CD4-positive, alpha-beta T cell treated with Interleukin-2 at 100 ng/mL for 4 hours (primary cell): Measurements from ENCODE around the gene SF3B3.

Experiments
- DNase-seq: peaks from one replicate; pipeline ENCODE4 v3.0.0-alpha.2; 2020; ENCODE audit warnings: low spot score

SF3B3 gene

GRCh38 chr16:70523743-70524398 lies at the start of gene SF3B3:
TSS of gene SF3B3 (plus strand) at chr16:70523816. CDS start at chr16:70526657, 2,841 bp downstream.
- DNase-seq: no peak

- DNase-seq: no peak
Measured at GRCh38 chr16:70474320-70475053, 49.1 kb upstream of the SF3B3 start.

DNA sequence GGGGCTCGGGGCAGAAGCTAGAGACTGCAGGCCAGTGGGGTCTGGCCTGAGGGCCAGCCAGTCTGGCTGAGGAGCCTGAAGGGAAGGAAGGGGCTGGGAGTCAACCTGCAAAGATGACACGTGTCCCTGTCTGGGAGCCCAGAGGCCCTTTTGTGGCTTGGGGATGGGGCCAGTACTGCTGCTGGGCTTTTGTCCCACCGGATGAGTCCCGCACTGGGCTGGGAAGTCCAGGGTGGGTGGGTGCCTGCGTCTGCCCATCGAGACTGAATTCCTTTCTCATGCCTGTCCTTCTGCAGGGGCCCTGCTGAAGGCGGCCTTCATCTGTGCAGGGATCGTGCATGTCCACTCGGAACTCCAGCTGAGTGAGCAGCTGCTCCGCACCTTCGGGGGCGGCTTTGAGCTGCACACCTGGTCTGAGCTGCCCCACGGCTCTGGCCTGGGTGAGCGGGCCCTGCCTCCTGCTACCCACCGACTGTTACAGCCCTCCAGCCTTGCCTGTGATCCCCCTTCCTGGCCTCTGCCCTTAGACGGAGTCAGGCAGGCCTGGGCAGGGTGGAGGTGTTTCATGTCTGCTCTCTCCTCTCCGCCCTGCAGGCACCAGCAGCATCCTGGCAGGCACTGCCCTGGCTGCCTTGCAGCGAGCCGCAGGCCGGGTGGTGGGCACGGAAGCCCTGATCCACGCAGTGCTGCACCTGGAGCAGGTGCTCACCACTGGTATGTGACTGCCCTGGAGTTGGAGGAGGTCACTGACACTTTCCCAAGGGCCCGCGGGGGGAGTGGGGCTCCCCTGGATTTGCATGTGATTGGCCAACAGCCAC lies 48.4 kb upstream of the SF3B3 start:
- DNase-seq: no peak

DNA sequence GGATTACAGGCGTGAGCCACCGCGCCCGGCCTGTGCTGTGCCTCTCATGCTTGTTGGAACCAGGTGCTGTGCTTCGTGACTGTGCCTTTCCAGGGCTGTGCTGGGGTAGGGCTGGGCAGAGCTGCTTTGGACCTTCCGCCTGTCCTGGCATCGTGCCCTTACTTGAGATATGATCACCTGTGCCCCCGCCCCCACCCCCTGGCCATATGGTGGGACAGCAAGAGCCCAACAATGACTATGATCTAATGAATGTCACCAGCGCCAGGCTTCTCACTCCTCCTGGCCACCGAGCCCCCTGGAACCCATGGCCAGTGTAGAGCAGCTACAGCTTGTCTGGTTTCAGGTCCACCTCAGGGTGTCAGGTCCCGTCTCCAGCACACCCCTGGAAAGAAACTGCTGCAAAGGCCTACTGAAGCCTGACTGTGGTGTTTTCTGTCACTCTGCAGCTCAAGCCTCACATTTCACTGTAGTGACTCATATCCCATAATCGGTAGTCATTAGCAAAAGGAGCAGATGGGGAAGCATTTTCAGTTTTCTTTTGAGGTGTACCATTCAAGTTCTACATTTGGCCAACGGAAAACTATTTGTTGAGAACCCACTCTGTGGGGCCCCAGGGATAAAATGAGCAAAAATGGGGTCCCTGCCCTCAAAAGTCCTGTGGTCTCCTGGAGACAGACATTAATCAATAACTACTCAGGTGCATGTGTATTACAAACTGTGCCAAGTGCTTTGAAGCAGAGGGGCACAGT lies 47.2 kb upstream of the SF3B3 start:
- no peak for DNase-seq

DNA sequence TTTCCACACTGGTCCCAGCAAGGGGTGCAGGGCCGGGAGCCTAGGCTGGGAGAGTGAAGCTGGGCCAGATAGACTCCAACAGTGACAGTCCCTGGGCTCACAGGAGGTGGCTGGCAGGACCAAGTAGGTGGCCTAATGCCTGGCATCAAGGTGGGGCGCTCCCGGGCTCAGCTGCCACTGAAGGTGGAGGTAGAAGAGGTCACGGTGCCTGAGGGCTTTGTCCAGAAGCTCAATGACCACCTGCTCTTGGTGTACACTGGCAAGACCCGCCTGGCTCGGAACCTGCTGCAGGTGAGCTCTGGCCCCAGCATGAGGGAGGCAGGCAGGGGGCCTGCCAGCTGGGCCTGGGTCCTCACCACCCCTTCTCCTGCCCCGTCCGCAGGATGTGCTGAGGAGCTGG lies 45.4 kb upstream of the SF3B3 start:
- DNase-seq: no peak

DNA sequence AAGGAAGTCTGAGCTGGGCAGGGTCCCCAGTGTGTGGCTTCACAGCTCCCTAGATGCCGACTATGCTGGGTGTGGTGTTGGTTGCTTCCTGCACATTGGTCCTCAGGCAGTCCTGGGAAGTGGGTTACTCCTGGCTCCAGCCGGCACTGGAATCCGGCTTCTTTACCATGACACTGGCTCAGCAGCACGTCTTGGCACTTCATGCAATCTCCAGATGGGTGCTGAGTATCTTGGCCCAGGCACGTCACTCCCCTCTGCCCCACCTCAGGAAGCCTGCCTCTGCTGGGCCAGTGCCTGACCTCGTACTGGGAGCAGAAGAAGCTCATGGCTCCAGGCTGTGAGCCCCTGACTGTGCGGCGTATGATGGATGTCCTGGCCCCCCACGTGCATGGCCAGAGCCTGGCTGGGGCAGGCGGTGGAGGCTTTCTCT lies 44.7 kb upstream of the SF3B3 start:
- no peak for DNase-seq

GRCh38 chr16:70480127-70481105 lies 43.2 kb upstream of the SF3B3 start:
- no peak for DNase-seq

GRCh38 chr16:70481929-70482536 lies 41.6 kb upstream of the SF3B3 start:
- DNase-seq: no peak

- DNase-seq: no peak
Measured at GRCh38 chr16:70482624-70483023, 41.0 kb upstream of the SF3B3 start.

DNA sequence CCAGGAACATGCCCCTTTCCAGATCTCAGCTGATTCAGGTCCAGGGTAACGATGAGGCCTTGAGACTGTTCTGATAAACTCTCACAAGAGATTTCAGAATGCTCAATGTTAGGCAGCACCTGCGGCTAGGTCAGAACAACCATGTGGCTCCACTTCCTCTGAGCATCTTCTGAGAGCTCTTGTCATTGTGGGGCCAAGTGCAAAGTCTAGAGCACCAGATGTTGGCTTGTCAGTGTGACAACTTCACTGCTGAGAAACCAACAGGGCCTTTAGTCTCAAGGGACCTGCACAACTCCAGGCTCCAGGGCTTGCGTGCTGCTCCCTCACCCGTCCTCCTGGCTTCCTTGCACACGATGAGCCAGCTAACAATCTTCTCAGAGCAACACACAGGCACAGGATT lies 40.2 kb upstream of the SF3B3 start:
- DNase-seq: no peak

DNA sequence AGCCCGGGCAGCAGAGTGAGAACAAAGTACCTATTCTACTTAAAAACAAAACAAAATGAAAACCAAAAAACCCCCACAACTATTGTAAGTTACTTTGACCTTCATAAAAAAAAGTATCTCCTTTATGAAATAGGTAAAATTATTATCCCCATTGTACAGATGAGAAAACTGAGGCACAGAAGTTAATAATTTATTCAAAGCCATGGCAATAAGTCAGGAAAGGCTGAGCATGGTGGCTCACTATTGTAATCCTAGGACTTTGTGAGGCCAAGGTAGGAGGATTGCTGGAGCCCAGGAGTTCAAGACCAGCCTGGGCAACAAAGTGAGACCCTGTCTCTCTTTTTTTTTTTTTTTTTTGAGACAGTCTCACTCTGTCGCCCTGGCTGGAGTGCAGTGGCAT lies 38.7 kb upstream of the SF3B3 start:
- DNase-seq: no peak

DNA sequence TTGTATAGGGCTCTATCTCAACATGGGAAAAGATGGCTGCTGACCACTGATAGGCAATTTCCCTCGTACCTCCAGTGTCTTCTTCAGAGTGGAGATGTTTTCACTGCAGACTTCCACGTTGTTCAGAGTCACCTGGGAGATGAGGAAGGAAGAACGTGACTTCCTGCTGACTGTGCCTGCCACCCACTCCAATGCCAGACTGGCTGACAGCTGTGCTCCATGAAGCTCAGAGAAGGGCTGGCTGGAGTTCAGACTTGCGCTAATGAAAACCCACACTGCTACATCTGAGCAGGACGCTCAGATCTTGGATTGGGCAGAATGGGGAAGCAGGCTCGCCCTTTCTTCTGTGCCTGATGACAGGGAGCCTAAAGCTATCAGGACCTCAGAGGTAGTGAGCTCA lies 33.4 kb upstream of the SF3B3 start:
- no peak for DNase-seq

- no peak for DNase-seq
Measured at GRCh38 chr16:70493802-70494201, 29.8 kb upstream of the SF3B3 start.

- DNase-seq: no peak
Measured at GRCh38 chr16:70494202-70494770, 29.3 kb upstream of the SF3B3 start.

DNA sequence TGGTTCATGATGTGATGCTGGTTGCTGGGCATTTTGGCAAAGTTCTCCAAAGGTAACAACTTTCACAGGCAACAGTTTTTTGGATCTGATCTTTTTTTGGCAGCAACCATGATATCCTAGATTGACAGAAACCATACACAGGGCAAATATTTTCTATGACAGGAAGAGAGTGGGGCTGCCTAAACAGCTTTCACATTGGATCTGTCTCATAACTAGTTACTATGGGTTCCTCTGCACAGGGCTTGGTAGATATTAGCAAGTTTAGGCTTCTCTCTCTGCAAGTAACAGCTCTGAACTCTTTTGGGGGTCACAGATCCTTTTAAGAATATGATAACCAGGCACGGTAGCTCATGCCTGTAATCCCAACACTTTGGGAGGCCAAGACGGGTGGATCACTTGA lies 28.8 kb upstream of the SF3B3 start:
- DNase-seq: no peak

- DNase-seq: no peak
Measured at GRCh38 chr16:70495425-70496182, 28.0 kb upstream of the SF3B3 start.

- DNase-seq: no peak
Measured at GRCh38 chr16:70496513-70496912, 27.1 kb upstream of the SF3B3 start.

DNA sequence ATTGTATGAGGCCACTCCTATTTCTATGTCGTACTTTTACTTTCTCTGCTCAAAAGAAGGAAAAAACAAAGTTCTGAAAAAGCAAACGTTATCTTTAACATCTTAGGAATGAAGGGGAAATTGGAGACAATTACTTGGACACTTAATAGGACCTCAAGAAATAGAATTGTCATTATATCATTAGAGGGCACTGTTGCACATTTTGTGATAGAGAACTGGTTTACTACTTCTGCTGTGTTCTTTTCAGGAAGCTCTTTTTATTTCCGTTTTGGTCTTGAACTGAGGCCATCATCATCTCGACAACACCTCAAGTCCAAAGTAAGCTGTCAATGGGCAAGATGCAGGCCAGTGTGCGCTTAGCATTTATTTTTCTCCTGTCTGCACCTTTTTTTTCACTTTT lies 14.9 kb upstream of the SF3B3 start:
- peak; percentile 49 for DNase-seq

DNA sequence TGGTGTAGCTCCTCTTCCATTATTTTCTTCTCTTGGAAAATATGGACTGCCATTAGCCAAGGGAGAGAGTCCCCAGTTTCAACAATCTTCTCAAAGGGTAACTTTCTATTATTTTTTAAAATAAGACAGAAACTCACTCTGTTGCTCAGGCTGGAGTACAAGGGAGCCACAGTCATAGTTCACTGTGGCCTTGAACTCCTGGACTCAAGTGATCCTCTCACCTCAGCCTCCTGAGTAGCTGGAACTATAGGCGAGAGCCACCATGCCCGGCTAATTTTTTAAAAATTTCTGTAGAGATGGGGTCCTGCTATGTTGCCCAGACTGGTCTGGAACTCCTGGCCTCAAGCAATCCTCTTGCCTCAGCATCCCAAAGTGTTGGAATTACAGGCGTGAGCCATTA lies 13.4 kb upstream of the SF3B3 start:
- no peak for DNase-seq
